WERI-Rb-1 (cell line): Measurements from ENCODE around the gene PCDHA1.
A peak's percentile ranks its signal among the peaks of the same experiment; 100 is the strongest.

ENCODE experiments used
- DNase-seq: peaks from one replicate; pipeline ENCODE4 v3.0.0-alpha.2; 2020
- H3K27ac ChIP-seq: fragments of 250-450 bp; sonication (Bioruptor Pico); 2 replicates; pipeline ENCODE4 v1.5.1; 2020; ENCODE audit warnings: mild to moderate bottlenecking, moderate library complexity
- H3K27me3 ChIP-seq: fragments of 250-450 bp; sonication (Bioruptor Pico); 2 replicates; pipeline ENCODE4 v1.5.1; 2021; ENCODE audit warnings: mild to moderate bottlenecking, low read depth, moderate library complexity; ENCODE audit not compliant: insufficient read depth, severe bottlenecking
- H3K36me3 ChIP-seq: fragments of 250-450 bp; sonication (Bioruptor Pico); 2 replicates; pipeline ENCODE4 v1.5.1; 2020; ENCODE audit warnings: mild to moderate bottlenecking, moderate library complexity
- H3K4me3 ChIP-seq: 2 replicates; pipeline ENCODE4 v1.5.1; 2011; ENCODE audit warnings: low read depth, mild to moderate bottlenecking, control low read depth, low read length
- H3K9me3 ChIP-seq: fragments of 250-450 bp; sonication (Bioruptor Pico); 2 replicates; pipeline ENCODE4 v1.5.1; 2021; ENCODE audit warnings: mild to moderate bottlenecking, moderate library complexity; ENCODE audit not compliant: severe bottlenecking
- CTCF ChIP-seq: IDR thresholded peaks from 2 replicates; pipeline ENCODE4 v1.5.1; 2011; ENCODE audit warnings: low read depth, mild to moderate bottlenecking, control low read depth, inconsistent platforms, low read length

PCDHA1 gene

GRCh38 chr5:140857177-140857986 lies 71.4 kb downstream of the PCDHA1 start:
- Histone ChIP-seq H3K9me3 (peaks cover 2% of the 10 kb centered on the region), H3K4me3 (no peak overlapping the region), H3K27me3 (no peaks in the 10 kb centered on the region), H3K36me3 (no peaks in the 10 kb centered on the region), H3K27ac (no peak overlapping the region)
- DNase-seq, result no peak
- TF ChIP-seq CTCF, result no peak

DNA sequence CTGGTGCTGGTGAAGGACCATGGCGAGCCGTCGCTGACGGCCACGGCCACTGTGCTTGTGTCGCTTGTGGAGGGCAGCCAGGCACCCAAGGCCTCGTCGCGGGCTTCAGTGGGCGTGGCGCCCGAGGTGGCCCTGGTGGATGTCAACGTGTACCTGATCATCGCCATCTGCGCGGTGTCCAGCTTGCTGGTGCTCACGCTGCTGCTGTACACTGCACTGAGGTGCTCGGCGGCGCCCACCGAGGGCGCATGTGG lies 72.0 kb downstream of the PCDHA1 start:
- peaks cover 2% of the 10 kb centered on the region for H3K9me3 ChIP-seq
- H3K36me3 ChIP-seq, result no peaks in the 10 kb centered on the region
- H3K27ac ChIP-seq, result no peak overlapping the region
- TF ChIP-seq CTCF, result no peak
- H3K27me3 ChIP-seq, result no peaks in the 10 kb centered on the region
- no peak overlapping the region for H3K4me3 ChIP-seq
- DNase-seq, result no peak

- Histone ChIP-seq H3K36me3 (no peaks in the 10 kb centered on the region), H3K27ac (no peak overlapping the region), H3K4me3 (no peak overlapping the region), H3K9me3 (no peaks in the 10 kb centered on the region), H3K27me3 (no peaks in the 10 kb centered on the region)
- TF ChIP-seq CTCF, result no peak
- DNase-seq, result no peak
These were observed 76.7 kb downstream of the PCDHA1 start for GRCh38 chr5:140862441-140863295.

DNA sequence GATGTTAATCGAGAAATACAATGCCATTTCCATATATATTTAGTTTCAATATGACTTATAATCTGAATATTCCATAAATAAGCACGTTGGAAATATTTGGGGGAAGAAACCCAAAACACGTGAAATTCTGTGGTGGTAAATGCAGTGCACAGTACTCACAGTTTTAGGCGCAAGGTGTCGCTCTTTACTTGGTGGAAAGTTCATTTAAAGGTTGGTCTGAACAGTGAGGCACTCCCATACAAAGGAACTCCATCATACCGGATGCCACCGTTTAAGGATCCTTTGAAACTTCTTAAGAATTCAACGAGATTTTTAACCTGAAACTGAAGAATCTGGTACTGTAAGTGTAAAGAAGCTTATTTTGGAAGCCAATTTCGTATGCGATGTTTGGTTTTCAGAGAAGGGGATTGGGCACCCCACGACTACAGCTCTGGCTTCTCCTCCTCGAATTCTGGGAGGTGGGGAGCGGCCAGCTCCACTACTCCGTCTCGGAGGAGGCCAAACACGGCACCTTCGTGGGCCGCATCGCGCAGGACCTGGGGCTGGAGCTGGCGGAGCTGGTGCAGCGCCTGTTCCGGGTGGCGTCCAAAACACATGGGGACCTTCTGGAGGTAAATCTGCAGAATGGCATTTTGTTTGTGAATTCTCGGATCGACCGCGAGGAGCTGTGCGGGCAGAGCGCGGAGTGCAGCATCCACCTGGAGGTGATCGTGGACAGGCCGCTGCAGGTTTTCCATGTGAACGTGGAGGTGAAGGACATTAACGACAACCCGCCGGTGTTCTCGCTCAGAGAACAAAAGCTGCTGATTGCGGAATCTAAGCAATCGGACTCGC lies 83.0 kb downstream of the PCDHA1 start, which contains the start of gene PCDHA11:
Gene PCDHA11 (plus strand): TSS at position 237 of the 834 bp plus-strand sequence. CDS start 147 bp downstream, at position 384.
- peak within 1 kb of the TSS; percentile 49 for H3K27ac ChIP-seq
- peaks cover 14% of the 10 kb centered on the region for H3K36me3 ChIP-seq
- H3K27me3 ChIP-seq, result no peaks in the 10 kb centered on the region
- peak; percentile 61; the same call in 1 of the 2 replicates for TF ChIP-seq CTCF
- DNase-seq, result peak; percentile 43
- peak within 1 kb of the TSS; percentile 50 for H3K4me3 ChIP-seq
- H3K9me3 ChIP-seq, result peaks cover 3% of the 10 kb centered on the region

DNA sequence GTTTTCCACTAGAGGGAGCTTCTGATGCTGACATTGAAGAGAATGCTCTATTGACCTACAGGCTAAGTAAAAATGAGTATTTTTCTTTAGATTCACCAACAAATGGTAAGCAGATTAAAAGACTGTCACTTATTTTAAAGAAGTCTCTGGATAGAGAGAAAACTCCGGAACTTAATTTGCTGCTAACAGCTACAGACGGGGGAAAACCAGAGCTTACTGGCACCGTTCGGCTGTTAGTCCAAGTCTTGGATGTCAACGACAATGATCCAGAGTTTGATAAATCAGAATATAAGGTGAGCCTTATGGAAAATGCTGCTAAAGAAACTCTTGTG lies 83.6 kb downstream of the PCDHA1 start:
- Histone ChIP-seq H3K27me3 (no peaks in the 10 kb centered on the region), H3K4me3 (peak overlapping the region; percentile 50), H3K9me3 (peaks cover 3% of the 10 kb centered on the region), H3K27ac (no peak overlapping the region; the same call in 1 of the 2 replicates), H3K36me3 (peaks cover 14% of the 10 kb centered on the region)
- DNase-seq, result no peak
- no peak; the same call in 1 of the 2 replicates for TF ChIP-seq CTCF
